SK-N-DZ (cell line): Measurements from ENCODE around the gene FAM20C.

Source experiments
- DNase-seq: peaks from one replicate; pipeline ENCODE4 v3.0.0-alpha.2; 2015; ENCODE audit warnings: low spot score

Gene FAM20C

GRCh38 chr7:223118-223800 is 30.9 kb downstream of the FAM20C start:
- DNase-seq: no peak

GRCh38 chr7:223861-224260 is 31.5 kb downstream of the FAM20C start:
- DNase-seq: no peak

GRCh38 chr7:226281-226895 is 34.0 kb downstream of the FAM20C start:
- DNase-seq: no peak

- DNase-seq: no peak
Observed at GRCh38 chr7:227926-228325, 35.6 kb downstream of the FAM20C start.

- DNase-seq: no peak
Observed at GRCh38 chr7:228610-229009, 36.2 kb downstream of the FAM20C start.

- DNase-seq: no peak
Observed at GRCh38 chr7:229184-229964, 37.0 kb downstream of the FAM20C start.

- DNase-seq: no peak
Observed at GRCh38 chr7:230274-230673, 37.9 kb downstream of the FAM20C start.

- no peak for DNase-seq
Observed at GRCh38 chr7:231030-231857, 38.9 kb downstream of the FAM20C start.

- no peak for DNase-seq
Observed at GRCh38 chr7:231858-232246, 39.5 kb downstream of the FAM20C start.

GRCh38 chr7:232410-233248 is 40.3 kb downstream of the FAM20C start:
- no peak for DNase-seq

GRCh38 chr7:233249-234035 is 41.1 kb downstream of the FAM20C start:
- DNase-seq: no peak

- DNase-seq: no peak
Observed at GRCh38 chr7:234051-234707, 41.8 kb downstream of the FAM20C start.

GRCh38 chr7:234708-235553 is 42.6 kb downstream of the FAM20C start:
- no peak for DNase-seq

- DNase-seq: no peak
Observed at GRCh38 chr7:235576-236395, 43.4 kb downstream of the FAM20C start.

- no peak for DNase-seq
Observed at GRCh38 chr7:236967-237366, 44.6 kb downstream of the FAM20C start.

- DNase-seq: no peak
Observed at GRCh38 chr7:237385-237784, 45.0 kb downstream of the FAM20C start.

- DNase-seq: no peak
Observed at GRCh38 chr7:240146-240676, 47.8 kb downstream of the FAM20C start.
